Spleen (tissue), 11 donors: Measurements from ENCODE around the gene SPG7. TPM values are rescaled to one million over a fixed set of nuclear protein-coding genes. Genes with fewer than 3 reads are reported as not detected.

Experiments used
- DNase-seq: peaks from one replicate; pipeline ENCODE4 v3.0.0-alpha.2; 2020
- H3K27ac ChIP-seq, 8 donors: fragments of 200-600 bp; sonication (generic) in 7 of 8; 1 replicate in 4 of 8; 2 replicates in 4 of 8; pipeline versions ENCODE4 v1.5.0 to v1.8.0; 2016 to 2021; ENCODE audit warnings: inconsistent platforms in 4 of 8, mild to moderate bottlenecking in 4 of 8, moderate library complexity in 1 of 8
- H3K27me3 ChIP-seq, 7 donors: fragments of 200-600 bp; sonication (generic) in 6 of 7; replicated peaks in 1 of 7; 1 replicate in 4 of 7; 2 replicates in 3 of 7; pipeline versions ENCODE4 v1.5.0 to v1.8.0; 2016 to 2021; ENCODE audit warnings: inconsistent platforms in 3 of 7, mild to moderate bottlenecking in 1 of 7
- H3K36me3 ChIP-seq, 6 donors: fragments of 200-600 bp; sonication (generic) in 5 of 6; 1 replicate in 4 of 6; 2 replicates in 2 of 6; pipeline versions ENCODE4 v1.5.0 to v1.8.0; 2016 to 2021; ENCODE audit warnings: inconsistent platforms in 2 of 6
- H3K4me1 ChIP-seq, 6 donors: fragments of 200-600 bp; sonication (generic) in 5 of 6; 1 replicate in 3 of 6; 2 replicates in 3 of 6; pipeline versions ENCODE4 v1.5.0 to v1.8.0; 2016 to 2021; ENCODE audit warnings: inconsistent platforms in 3 of 6
- H3K4me3 ChIP-seq, 8 donors: fragments of 200-600 bp; sonication (generic) in 7 of 8; 1 replicate in 4 of 8; 2 replicates in 4 of 8; pipeline versions ENCODE4 v1.5.0 to v1.8.0; 2016 to 2021; ENCODE audit warnings: inconsistent platforms in 4 of 8, mild to moderate bottlenecking in 4 of 8, moderate library complexity in 2 of 8
- H3K9me3 ChIP-seq, 8 donors: fragments of 200-600 bp; sonication (generic) in 7 of 8; 1 replicate in 4 of 8; 2 replicates in 4 of 8; pipeline versions ENCODE4 v1.5.0 to v1.8.0; 2016 to 2021; ENCODE audit warnings: inconsistent platforms in 4 of 8
- CTCF ChIP-seq, 11 experiments: fragments of 200-600 bp in 7 of 11; fragments of 450-650 bp in 4 of 11; sonication (generic) in 4 of 11; IDR thresholded peaks in 8 of 11; conservative IDR thresholded peaks in 3 of 11; 1 replicate in 7 of 11; 2 replicates in 4 of 11; pipeline versions ENCODE4 v1.4.0 to v1.8.0; 2016 to 2021; ENCODE audit warnings: antibody characterized with exemption in 11 of 11, inconsistent platforms in 4 of 11, mild to moderate bottlenecking in 1 of 11
- POLR2A ChIP-seq, 3 donors: fragments of 450-650 bp; IDR thresholded peaks; one replicate each; pipeline ENCODE4 v1.5.1; 2017; ENCODE audit warnings: antibody characterized with exemption in 3 of 3, mild to moderate bottlenecking in 1 of 3
- POLR2AphosphoS5 ChIP-seq, 3 donors: sonication (generic); formaldehyde crosslinking; IDR thresholded peaks; one replicate each; pipeline ENCODE4 v1.5.1; 2017; ENCODE audit warnings: antibody characterized with exemption in 3 of 3
- WGBS, 5 donors: extraction: QIAGEN DNeasy Blood & Tissue Kit in 3 of 5; methylation state at CpG; one replicate each; pipeline versions ENCODE4 v1.1.5 to v1.1.7; 2013 to 2018; 5-methylcytosine and 5-hydroxymethylcytosine counted together
- intact Hi-C: fragments of 100-400 bp; cut with DNase I; formaldehyde crosslinking; loops from one replicate; pipeline ENCODE4 v1.15.0; 2023; ENCODE audit warnings: low total_unique reads
- polyA plus RNA-seq, 3 donors: library from polyadenylated mRNA; stranded (reverse); fragments of 200-250 nt; gene quantifications; one replicate each; pipeline ENCODE4 v1.2.1, GENCODE V29; 2013
- total RNA-seq, 7 donors: library from RNA; depleted of rRNA in 3 of 7; stranded (reverse); fragments of >200 nt in 3 of 7; fragmentation: NEBNext Ultra II Directional in 4 of 7; extraction: Animal tissue kit (Norgen Biotek cat#: 25700) in 4 of 7; gene quantifications; one replicate each; pipeline versions ENCODE4 v1.1.0 to v1.2.1, GENCODE V29; 2016 to 2021
- donor health status: healthy with polysubstance abuse.
- donor health status: DM: no; HTN: no; CAD: no; lungs with moderate emphysema.
- donor health status: DM: no; HTN: no; CAD: no.
- donor health status: Bipolar disorder and iron deficiency.
- donor health status: healthy.
- donor health status: DM: no; HTN: no; CAD: no.
- donor health status: DM: yes; HTN: yes; CAD: no.

The SPG7 gene
- total and polyA plus RNA-seq, 10 donors = 64.5 to 260 (median 144) TPM

- no peaks in the 10 kb centered on the region for H3K36me3 ChIP-seq
- no peak overlapping the region for H3K27ac ChIP-seq
- H3K9me3 ChIP-seq = no peaks in the 10 kb centered on the region
- H3K4me3 ChIP-seq = no peak overlapping the region
- WGBS, 5 donors = 78 to 91% (median 85%) methylated on average over 10 to 12 of the region's 12 CpGs
- no peak for TF ChIP-seq POLR2A (IDR thresholded peaks at IDR 0.05)
- TF ChIP-seq POLR2AphosphoS5 (IDR thresholded peaks at IDR 0.05) = no peak
- no peak for TF ChIP-seq CTCF (IDR thresholded peaks at IDR 0.05 in 8 of 11, conservative IDR thresholded peaks at IDR 0.05 in 3 of 11)
- intact Hi-C loops = no loop called here
- DNase-seq = no peak
- peaks cover 0 to 15% (median 14%) of the 10 kb centered on the region in 6 donors for H3K4me1 ChIP-seq
- H3K27me3 ChIP-seq = peaks cover 0 to 26% (median 6%) of the 10 kb centered on the region in 7 donors
These were observed 92.2 kb downstream of the SPG7 start for GRCh38 chr16:89600427-89600826.

- DNase-seq = no peak
- Histone ChIP-seq H3K9me3 (no peaks in the 10 kb centered on the region), H3K4me3 (no peak overlapping the region), H3K27ac (no peak overlapping the region), H3K27me3 (peaks cover 0 to 26% (median 6%) of the 10 kb centered on the region in 7 donors), H3K4me1 (peaks cover 0 to 15% (median 14%) of the 10 kb centered on the region in 6 donors), H3K36me3 (no peaks in the 10 kb centered on the region)
- TF ChIP-seq POLR2AphosphoS5 (IDR thresholded peaks at IDR 0.05) (no peak), CTCF (IDR thresholded peaks at IDR 0.05 in 8 of 11, conservative IDR thresholded peaks at IDR 0.05 in 3 of 11) (no peak), POLR2A (IDR thresholded peaks at IDR 0.05) (no peak)
- 80 to 89% (median 87%) methylated on average over 8 of the region's 8 CpGs for WGBS, 5 donors
- intact Hi-C loops = no loop called here
These were observed 92.8 kb downstream of the SPG7 start for GRCh38 chr16:89600956-89601355.

GRCh38 chr16:89601906-89602272, 93.7 kb downstream of the SPG7 start:
- 51 to 71% (median 66%) methylated on average over 16 to 22 of the region's 22 CpGs for WGBS, 5 donors
- H3K27ac ChIP-seq = no peak overlapping the region

More at GRCh38 chr16:89601906-89602272, 93.7 kb downstream of the SPG7 start:
- Histone ChIP-seq H3K4me3 (no peak overlapping the region), H3K27me3 (peaks cover 0 to 26% (median 6%) of the 10 kb centered on the region in 7 donors), H3K9me3 (no peaks in the 10 kb centered on the region), H3K36me3 (no peaks in the 10 kb centered on the region), H3K4me1 (peaks cover 0 to 15% (median 14%) of the 10 kb centered on the region in 6 donors)
- TF ChIP-seq CTCF (IDR thresholded peaks at IDR 0.05 in 8 of 11, conservative IDR thresholded peaks at IDR 0.05 in 3 of 11) (no peak), POLR2A (IDR thresholded peaks at IDR 0.05) (no peak), POLR2AphosphoS5 (IDR thresholded peaks at IDR 0.05) (no peak)
- no peak for DNase-seq
- intact Hi-C loops = no loop called here
